H1 (cell line): Measurements from ENCODE around the gene PLD6. TPM values are rescaled to one million over a fixed set of nuclear protein-coding genes. Genes with fewer than 3 reads are reported as not detected.

Experiments
- CTCF ChIA-PET: fragments of 300-600 bp; sonication (Branson Sonifier 250); formaldehyde crosslinking; loops from one replicate; lab custom pipeline; 2021; ENCODE audit not compliant: partially characterized antibody; lab: Charles Lee
- POLR2A ChIA-PET: fragments of 300-600 bp; sonication (Branson Sonifier 250); formaldehyde crosslinking; loops from one replicate; lab custom pipeline; 2021; ENCODE audit warnings: inconsistent platforms; ENCODE audit not compliant: partially characterized antibody; lab: Charles Lee
- DNase-seq, 2 experiments: peaks; one replicate each; pipeline versions ENCODE4 v3.0.0 to v3.0.0-alpha.2; 2010 to 2022; ENCODE audit warnings: low spot score in 2 of 2, low read depth in 1 of 2, mixed read lengths in 1 of 2
- FAIRE-seq: peaks from 2 replicates; lab custom pipeline; 2011; peaks lifted over from hg19 to GRCh38; lab: Jason Lieb, UNC
- H2AFZ ChIP-seq: 2 replicates; pipeline ENCODE4 v1.8.1; 2012; ENCODE audit warnings: low read length, inconsistent platforms
- H2AK5ac ChIP-seq: 2 replicates; pipeline ENCODE4 v1.6.1; 2013; ENCODE audit warnings: low read depth, low read length
- H2BK120ac ChIP-seq: replicated peaks from 2 replicates; pipeline ENCODE3; 2013; ENCODE audit warnings: low read depth, low read length, inconsistent platforms
- H2BK12ac ChIP-seq: 2 replicates; pipeline ENCODE4 v1.6.1; 2013; ENCODE audit warnings: low read depth, low read length
- H2BK15ac ChIP-seq: 2 replicates; pipeline ENCODE4 v1.6.1; 2013; ENCODE audit warnings: low read length
- H2BK20ac ChIP-seq: 2 replicates; pipeline ENCODE4 v1.6.1; 2013; ENCODE audit warnings: low read length
- H2BK5ac ChIP-seq: 2 replicates; pipeline ENCODE4 v1.6.1; 2013; ENCODE audit warnings: low read depth, low read length
- H3K14ac ChIP-seq: 2 replicates; pipeline ENCODE4 v1.6.1; 2013; ENCODE audit warnings: inconsistent platforms; ENCODE audit not compliant: insufficient read length
- H3K18ac ChIP-seq: 2 replicates; pipeline ENCODE4 v1.6.1; 2013; ENCODE audit warnings: low read length; ENCODE audit errors: extremely low read depth
- H3K23ac ChIP-seq: 2 replicates; pipeline ENCODE4 v1.6.1; 2013; ENCODE audit warnings: inconsistent platforms; ENCODE audit not compliant: insufficient read length
- H3K23me2 ChIP-seq: 2 replicates; pipeline ENCODE4 v1.6.1; 2013; ENCODE audit warnings: low read depth, low read length
- H3K27ac ChIP-seq: 2 replicates; pipeline ENCODE4 v1.6.1; 2011; ENCODE audit warnings: low read depth, low read length, inconsistent platforms
- H3K27me3 ChIP-seq, 4 experiments: replicated peaks in 1 of 4; 1 replicate in 1 of 4; 2 replicates in 3 of 4; pipeline versions ENCODE4 v1.6.1 to v1.8.1; 2011 to 2013; ENCODE audit warnings: low read length in 3 of 4, mild to moderate bottlenecking in 3 of 4, inconsistent platforms in 2 of 4, mixed read lengths in 2 of 4, moderate library complexity in 1 of 4; ENCODE audit not compliant: control insufficient read depth in 3 of 4, insufficient read depth in 3 of 4; ENCODE audit errors: extremely low read depth in 1 of 4
- H3K36me3 ChIP-seq, 4 experiments: 2 replicates each; pipeline versions ENCODE4 v1.6.1 to v1.8.1; 2011 to 2013; ENCODE audit warnings: mild to moderate bottlenecking in 4 of 4, low read length in 3 of 4, moderate library complexity in 2 of 4, control low read depth in 1 of 4, inconsistent platforms in 1 of 4; ENCODE audit not compliant: insufficient read depth in 4 of 4, control insufficient read depth in 2 of 4
- H3K4ac ChIP-seq: replicated peaks from 2 replicates; pipeline ENCODE3; 2013; ENCODE audit warnings: low read length, low read depth, mixed read lengths, inconsistent platforms; ENCODE audit not compliant: insufficient read length
- H3K4me1 ChIP-seq, 4 experiments: replicated peaks in 1 of 4; 1 replicate in 1 of 4; 2 replicates in 3 of 4; pipeline versions ENCODE4 v1.6.1 to v1.8.1; 2011 to 2013; ENCODE audit warnings: low read length in 3 of 4, inconsistent platforms in 2 of 4, mixed read lengths in 1 of 4; ENCODE audit not compliant: insufficient read depth in 4 of 4, control insufficient read depth in 3 of 4
- H3K4me2 ChIP-seq, 2 experiments: 2 replicates each; pipeline versions ENCODE4 v1.6.1 to v1.8.1; 2011 to 2013; ENCODE audit warnings: low read depth in 2 of 2, low read length in 2 of 2, control low read depth in 1 of 2, inconsistent platforms in 1 of 2, mild to moderate bottlenecking in 1 of 2; ENCODE audit not compliant: insufficient read depth in 1 of 2
- H3K4me3 ChIP-seq, 4 experiments: fragments of 200-600, 300-600 bp in 1 of 4; sonication (generic), shearing (Covaris generic), sonication (Bioruptor Twin) in 1 of 4; 2 replicates each; pipeline versions ENCODE4 v1.5.1 to v1.8.1; 2011 to 2016; ENCODE audit warnings: low read length in 4 of 4, low read depth in 3 of 4, control low read depth in 2 of 4, inconsistent platforms in 2 of 4, mild to moderate bottlenecking in 2 of 4, mixed read lengths in 1 of 4, moderate library complexity in 1 of 4; ENCODE audit not compliant: insufficient read depth in 2 of 4; ENCODE audit errors: extremely low read depth in 1 of 4
- H3K56ac ChIP-seq: replicated peaks from 2 replicates; pipeline ENCODE3; 2013; ENCODE audit warnings: low read depth, mild to moderate bottlenecking, mixed read lengths, low read length, inconsistent platforms; ENCODE audit not compliant: insufficient read length
- H3K79me1 ChIP-seq: 2 replicates; pipeline ENCODE4 v1.6.1; 2013; ENCODE audit warnings: low read depth, low read length, control low read depth
- H3K79me2 ChIP-seq, 2 experiments: 2 replicates each; pipeline versions ENCODE4 v1.6.1 to v1.8.1; 2012 to 2013; ENCODE audit warnings: low read length in 2 of 2, mild to moderate bottlenecking in 2 of 2, inconsistent platforms in 1 of 2; ENCODE audit not compliant: insufficient read depth in 2 of 2, control insufficient read depth in 1 of 2
- H3K9ac ChIP-seq, 4 experiments: replicated peaks in 1 of 4; 1 replicate in 1 of 4; 2 replicates in 3 of 4; pipeline versions ENCODE4 v1.6.1 to v1.8.1; 2011 to 2013; ENCODE audit warnings: low read depth in 3 of 4, low read length in 3 of 4, control low read depth in 2 of 4, mild to moderate bottlenecking in 2 of 4, moderate library complexity in 2 of 4, inconsistent platforms in 1 of 4; ENCODE audit errors: extremely low read depth in 1 of 4
- H3K9me3 ChIP-seq, 2 experiments: 2 replicates each; pipeline versions ENCODE4 v1.6.1 to v1.8.1; 2012 to 2013; ENCODE audit warnings: mild to moderate bottlenecking in 2 of 2, moderate library complexity in 2 of 2, control low read depth in 1 of 2, inconsistent platforms in 1 of 2, low read depth in 1 of 2, low read length in 1 of 2, mixed read lengths in 1 of 2; ENCODE audit not compliant: insufficient read depth in 2 of 2
- H4K20me1 ChIP-seq, 2 experiments: replicated peaks in 1 of 2; 2 replicates each; pipeline versions ENCODE3 to v1.8.1; 2011 to 2013; ENCODE audit warnings: inconsistent platforms in 2 of 2, low read length in 2 of 2, mild to moderate bottlenecking in 1 of 2; ENCODE audit not compliant: insufficient read depth in 2 of 2, control insufficient read depth in 1 of 2
- H4K5ac ChIP-seq: 2 replicates; pipeline ENCODE4 v1.6.1; 2013; ENCODE audit warnings: low read length, low read depth, mixed read lengths, inconsistent platforms; ENCODE audit not compliant: insufficient read length
- H4K8ac ChIP-seq: 2 replicates; pipeline ENCODE4 v1.8.0; 2013; ENCODE audit warnings: mild to moderate bottlenecking, moderate library complexity, low read length, inconsistent platforms; ENCODE audit not compliant: insufficient read depth; ENCODE audit errors: extremely low read depth
- H4K91ac ChIP-seq: replicated peaks from 2 replicates; pipeline ENCODE3; 2013; ENCODE audit warnings: low read length, mixed read lengths, inconsistent platforms; ENCODE audit not compliant: insufficient read length
- JUN ChIP-seq: IDR thresholded peaks from 2 replicates; pipeline ENCODE4 v1.6.1; 2011; ENCODE audit warnings: low read depth, mild to moderate bottlenecking, improper control_type of control experiment, low read length
- POU5F1 ChIP-seq: IDR thresholded peaks from 2 replicates; pipeline ENCODE4 v1.6.1; 2011; ENCODE audit warnings: low read depth, mild to moderate bottlenecking, low read length, moderate library complexity
- RFX5 ChIP-seq: IDR thresholded peaks from 2 replicates; pipeline ENCODE4 v1.6.1; 2011; ENCODE audit warnings: low read depth, low read length, improper control_type of control experiment, borderline replicate concordance
- TEAD4 ChIP-seq: IDR thresholded peaks from 2 replicates; pipeline ENCODE4 v1.6.1; 2012; ENCODE audit warnings: low read depth, low read length, inconsistent platforms, mixed read lengths
- polyA plus RNA-seq, 7 experiments: library from polyadenylated mRNA; depleted of rRNA in 3 of 7; stranded (reverse) in 5 of 7; unstranded in 2 of 7; fragments of >200 nt in 5 of 7; fragments of 200-250 nt in 2 of 7; gene quantifications; 1 replicate in 5 of 7; 2 replicates in 1 of 7; 4 replicates in 1 of 7; pipeline versions ENCODE4 v1.2.1 to v1.2.3, GENCODE V29; 2011 to 2013; ENCODE audit warnings: missing spikeins in 2 of 7, mixed read lengths in 2 of 7
- total RNA-seq: library from RNA; stranded (reverse); fragmentation: NEBNext Ultra II Directional; extraction: Animal tissue kit (Norgen Biotek cat#: 25700); gene quantifications from 2 replicates; pipeline ENCODE4 v1.2.1, GENCODE V29; 2021

PLD6 gene
- total and polyA plus RNA-seq, 2 of the 8 experiments (the other 6 are each of a cell fraction or from before 2014, with no cell fraction given): 0.20 to 0.22 TPM

DNA sequence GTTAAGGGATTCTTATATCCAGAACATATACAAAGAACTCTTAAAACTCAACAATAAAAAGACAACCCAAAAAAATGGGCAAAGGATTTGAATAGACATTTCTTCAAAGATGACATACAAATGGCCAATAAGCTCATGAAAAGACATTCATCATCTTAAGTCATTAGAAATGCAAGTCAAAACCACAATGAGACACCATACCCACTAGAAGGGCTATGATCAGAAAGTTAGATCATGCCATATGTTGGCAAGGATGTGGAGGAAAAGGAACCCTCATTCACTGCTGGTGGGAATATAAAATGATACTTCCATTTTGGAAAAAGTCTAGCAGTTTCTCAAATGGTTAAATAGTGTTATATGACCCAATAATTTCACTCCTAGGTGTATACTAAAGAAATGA is 9.4 kb downstream of the PLD6 start:
- no peak overlapping the region for H3K18ac ChIP-seq
- H3K36me3 ChIP-seq: no peaks in the 10 kb centered on the region
- no peak overlapping the region for H2BK5ac ChIP-seq
- FAIRE-seq (no peak), DNase-seq (no peak)
- no peaks in the 10 kb centered on the region for H3K9me3 ChIP-seq
- no peaks in the 10 kb centered on the region for H3K27me3 ChIP-seq
- H3K9ac ChIP-seq: no peak overlapping the region
- no peak overlapping the region for H4K5ac ChIP-seq
- H4K91ac ChIP-seq: no peak overlapping the region
- H3K4me1 ChIP-seq: no peaks in the 10 kb centered on the region
- no peaks in the 10 kb centered on the region for H4K20me1 ChIP-seq
- ChIA-PET CTCF (interaction anchor here (0.7 to 0.9 kb wide), 2 partner anchors 8 to 28 kb away, joined by 4 to 5 read pairs; no protein-coding TSS in a partner anchor), POLR2A (interaction anchor here (0.6 to 1.9 kb wide), 3 partner anchors 11 to 281 kb away, joined by 3 to 4 read pairs (median 4); no protein-coding TSS in a partner anchor)
- no peak overlapping the region for H2AK5ac ChIP-seq
- no peak overlapping the region for H4K8ac ChIP-seq
- H2BK20ac ChIP-seq: no peak overlapping the region
- H3K4ac ChIP-seq: no peak overlapping the region
- H2BK120ac ChIP-seq: no peak overlapping the region
- H2BK12ac ChIP-seq: no peak overlapping the region
- H2BK15ac ChIP-seq: no peak overlapping the region
- no peak overlapping the region for H3K14ac ChIP-seq
- H3K79me1 ChIP-seq: no peaks in the 10 kb centered on the region
- H3K79me2 ChIP-seq: no peaks in the 10 kb centered on the region
- no peak overlapping the region for H2AFZ ChIP-seq
- no peak overlapping the region for H3K4me2 ChIP-seq
- no peak overlapping the region for H3K27ac ChIP-seq
- H3K4me3 ChIP-seq: no peak overlapping the region
- H3K23me2 ChIP-seq: no peaks in the 10 kb centered on the region
- no peak overlapping the region for H3K23ac ChIP-seq
- H3K56ac ChIP-seq: no peak overlapping the region
- no peak for TF ChIP-seq POU5F1
- TF ChIP-seq JUN: no peak
- TF ChIP-seq TEAD4: no peak
- no peak for TF ChIP-seq RFX5
